Stimulated activated naive CD8-positive, alpha-beta T cell treated with anti-CD3 and anti-CD28 coated beads, Interleukin-15, Interleukin-2, amounts not matched to agents 100 U/mL and 50 U/mL, for 24 hours (primary cell): ENCODE results near the gene MAP3K9.
A peak's percentile ranks its signal among the peaks of the same experiment; 100 is the strongest.
"Not testable (repeated sequence)": the region's sequence is repeated elsewhere in the genome, so short reads cannot be mapped to it uniquely, and the experiment has no call there.

Source experiments
- ATAC-seq: fragments of 150-1000 bp; cut with Tn5 transposase; one replicate; pipeline ENCODE4 v1.10.0; 2021
- DNase-seq: peaks from one replicate; pipeline ENCODE4 v3.0.0; 2021

MAP3K9 gene

DNA sequence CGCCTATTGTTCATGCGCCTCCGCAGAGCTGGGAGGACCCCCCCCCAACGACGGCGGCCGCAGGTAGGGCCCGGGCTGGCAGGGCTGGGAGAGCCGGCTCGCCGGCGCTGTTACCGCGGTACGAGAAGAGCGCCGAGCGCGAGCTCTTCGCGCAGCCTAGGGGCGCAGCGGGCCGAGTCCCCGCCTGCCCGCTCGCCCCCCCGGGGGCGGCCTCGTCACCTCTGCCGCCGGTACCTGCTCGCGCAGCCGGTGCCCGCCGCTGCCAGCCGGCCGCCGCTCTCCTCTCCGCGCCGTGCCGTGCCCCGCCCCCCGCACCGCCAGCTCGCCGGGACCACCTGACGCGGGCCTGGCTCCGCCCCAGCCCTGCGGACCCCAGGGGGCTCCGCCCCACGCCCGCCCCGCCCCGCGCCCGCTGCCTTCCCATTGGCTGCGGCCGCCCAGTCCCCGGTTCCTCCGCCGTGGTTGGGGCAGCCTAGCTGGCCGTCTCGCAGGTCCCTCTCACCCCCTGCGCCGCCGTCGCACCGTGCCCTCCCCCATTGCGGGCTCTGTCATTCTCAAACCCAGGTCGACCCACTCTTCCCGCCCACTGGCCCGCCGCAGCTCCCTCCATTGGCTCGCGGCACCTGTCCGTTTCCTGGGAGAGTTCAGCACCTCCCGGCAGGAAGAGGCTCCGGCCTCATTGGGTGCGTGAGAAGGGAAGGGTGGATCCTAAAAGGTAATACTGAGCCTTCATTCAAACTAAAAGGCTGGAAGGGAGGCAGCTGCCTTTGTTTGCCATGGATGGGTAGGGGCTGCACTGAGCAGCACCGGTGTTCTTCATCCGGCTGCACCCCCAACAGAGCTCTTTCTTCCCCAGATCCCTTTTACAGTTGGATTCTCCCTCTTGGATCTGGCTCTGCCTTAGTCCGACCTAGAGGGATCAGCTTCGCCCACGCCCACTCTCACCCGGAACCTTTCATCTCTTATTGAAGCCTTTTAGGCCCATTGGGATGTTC, at the start of gene MAP3K9:
Gene MAP3K9 (minus strand): TSS at position 289 of the 995 bp plus-strand sequence. CDS start 342 bp downstream, outside the sequence.
- ATAC-seq (peak; percentile 94), DNase-seq (peak; percentile 94)

DNA sequence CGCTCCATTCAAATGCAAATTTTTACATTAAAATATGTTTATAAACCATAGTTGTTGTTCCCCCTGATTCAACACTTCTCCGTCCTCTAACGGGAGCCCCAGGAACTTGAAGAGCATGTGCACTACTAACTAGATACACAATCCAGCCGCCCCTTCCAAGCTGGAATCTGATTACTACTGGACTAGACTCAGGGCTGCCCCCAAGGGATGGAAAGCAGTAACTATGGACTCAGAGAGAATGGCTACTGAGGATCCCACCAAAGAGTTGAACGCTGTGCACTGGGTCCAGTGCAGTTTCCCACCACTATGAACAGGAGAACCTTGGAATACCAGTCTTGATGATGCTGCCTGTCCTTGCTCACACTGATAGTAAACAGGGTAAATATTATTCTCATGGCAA, 49.3 kb upstream of the MAP3K9 start:
- DNase-seq, result no peak
- ATAC-seq, result no peak

DNA sequence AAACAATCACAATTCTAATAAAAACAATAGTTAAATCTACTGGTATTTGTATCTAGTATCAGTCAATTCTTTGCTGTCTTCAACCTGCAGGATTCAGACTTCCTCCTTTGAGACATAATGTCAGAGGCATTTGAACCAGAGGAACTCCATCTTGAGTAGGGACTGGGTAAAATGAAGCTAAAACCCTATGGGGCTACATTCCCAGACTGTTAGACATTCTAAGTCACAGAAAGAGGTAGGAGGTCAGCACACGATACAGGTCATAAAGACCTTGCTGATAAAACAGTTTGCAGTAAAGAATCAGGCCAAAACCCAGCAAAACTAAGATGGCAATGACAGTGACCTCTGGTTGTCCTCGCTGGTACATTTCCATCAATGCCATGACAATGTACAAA, 48.2 kb upstream of the MAP3K9 start:
- ATAC-seq (no peak), DNase-seq (no peak)

- ATAC-seq (peak; percentile 98), DNase-seq (no peak)
Measured at GRCh38 chr14:70856851-70857495, 47.7 kb upstream of the MAP3K9 start.

DNA sequence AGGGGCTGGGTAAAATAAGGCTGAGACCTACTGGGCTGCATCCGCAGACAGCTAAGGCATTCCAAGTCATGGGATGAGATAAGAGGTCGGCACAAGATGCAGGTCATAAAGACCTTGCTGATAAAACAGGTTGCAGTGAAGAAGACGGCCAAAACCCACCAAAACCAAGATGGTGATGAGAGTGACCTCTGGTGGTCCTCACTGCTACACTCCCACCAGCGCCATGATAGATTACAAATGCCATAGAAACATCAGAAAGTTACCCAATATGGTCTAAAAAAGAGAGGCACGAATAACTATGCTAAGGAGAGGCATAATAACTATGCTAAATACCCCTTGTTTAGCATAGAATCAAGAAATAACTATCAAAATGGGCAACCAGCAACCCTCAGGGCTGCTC, 46.2 kb upstream of the MAP3K9 start:
- DNase-seq (no peak), ATAC-seq (no peak)

DNA sequence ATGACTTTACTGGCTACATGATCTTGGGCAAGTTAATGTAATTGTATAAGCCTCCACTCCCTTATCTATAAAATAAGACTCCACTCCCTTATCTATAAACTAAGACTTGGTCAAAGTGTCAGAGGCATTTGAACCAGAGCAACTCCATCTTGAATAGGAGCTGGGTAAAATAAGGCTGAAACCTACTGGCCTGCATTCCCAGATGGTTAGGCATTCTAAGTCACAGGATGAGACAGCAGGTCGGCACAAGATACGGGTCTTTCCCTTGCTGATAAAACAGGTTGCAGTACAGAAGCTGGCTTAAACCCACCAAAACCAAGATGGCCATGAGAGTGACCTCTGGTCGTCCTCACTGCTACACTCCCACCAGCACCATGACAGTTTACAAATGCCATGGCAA, 44.3 kb upstream of the MAP3K9 start:
- DNase-seq, ATAC-seq: not testable (repeated sequence)

- no peak for DNase-seq
Measured at GRCh38 chr14:70847406-70848090, 38.2 kb upstream of the MAP3K9 start.

DNA sequence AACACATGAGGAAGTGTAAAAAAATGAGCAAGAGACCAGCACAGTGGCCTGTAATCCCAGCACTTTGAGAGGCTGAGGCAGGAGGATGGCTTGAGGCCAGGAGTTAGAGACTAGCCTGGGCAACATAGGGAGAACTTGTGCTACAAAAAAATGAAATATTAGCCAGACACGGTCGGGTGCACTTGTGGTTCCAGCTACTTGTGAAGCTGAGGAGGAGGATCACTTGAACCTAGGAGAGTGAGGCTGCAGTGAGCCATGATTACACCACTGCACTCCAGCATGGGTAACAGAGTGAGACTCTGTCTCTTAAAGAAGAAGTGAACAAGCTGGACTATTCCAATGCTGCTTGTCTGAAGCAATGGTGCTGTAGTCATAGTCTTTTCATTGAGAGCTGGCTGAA, 36.3 kb upstream of the MAP3K9 start:
- ATAC-seq (no peak), DNase-seq (no peak)

More at GRCh38 chr14:70847406-70848090, 38.2 kb upstream of the MAP3K9 start:
- ATAC-seq, result no peak

GRCh38 chr14:70842851-70843462, 33.6 kb upstream of the MAP3K9 start:
- DNase-seq (no peak), ATAC-seq (no peak)

- no peak for ATAC-seq
- no peak for DNase-seq
Measured at GRCh38 chr14:70838076-70838475, 28.8 kb upstream of the MAP3K9 start.

- DNase-seq, result no peak
- no peak for ATAC-seq
Measured at GRCh38 chr14:70836946-70837345, 27.6 kb upstream of the MAP3K9 start.

DNA sequence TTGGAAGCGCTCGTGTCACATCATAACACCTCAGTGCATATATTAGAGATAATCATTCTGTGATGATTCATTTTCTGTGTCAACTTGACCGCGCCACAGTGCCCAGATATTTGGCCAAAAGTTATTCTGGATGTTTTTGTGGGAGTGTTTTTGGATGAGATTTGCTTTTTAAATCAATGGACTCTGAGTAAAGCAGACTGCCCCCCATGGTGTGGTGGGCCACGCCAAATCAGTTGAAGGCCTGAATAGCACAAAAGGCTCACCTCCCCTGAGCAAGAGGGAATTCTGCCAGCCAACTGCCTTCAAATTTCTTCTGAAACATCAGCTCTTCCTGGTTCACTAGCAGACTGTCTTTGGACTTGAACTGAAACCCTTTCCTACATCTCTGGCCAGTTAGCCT, 24.6 kb upstream of the MAP3K9 start:
- no peak for ATAC-seq

GRCh38 chr14:70832561-70833305, 23.4 kb upstream of the MAP3K9 start:
- no peak for DNase-seq

More for the DNA sequence above, 24.6 kb upstream of the MAP3K9 start:
- no peak for DNase-seq

DNA sequence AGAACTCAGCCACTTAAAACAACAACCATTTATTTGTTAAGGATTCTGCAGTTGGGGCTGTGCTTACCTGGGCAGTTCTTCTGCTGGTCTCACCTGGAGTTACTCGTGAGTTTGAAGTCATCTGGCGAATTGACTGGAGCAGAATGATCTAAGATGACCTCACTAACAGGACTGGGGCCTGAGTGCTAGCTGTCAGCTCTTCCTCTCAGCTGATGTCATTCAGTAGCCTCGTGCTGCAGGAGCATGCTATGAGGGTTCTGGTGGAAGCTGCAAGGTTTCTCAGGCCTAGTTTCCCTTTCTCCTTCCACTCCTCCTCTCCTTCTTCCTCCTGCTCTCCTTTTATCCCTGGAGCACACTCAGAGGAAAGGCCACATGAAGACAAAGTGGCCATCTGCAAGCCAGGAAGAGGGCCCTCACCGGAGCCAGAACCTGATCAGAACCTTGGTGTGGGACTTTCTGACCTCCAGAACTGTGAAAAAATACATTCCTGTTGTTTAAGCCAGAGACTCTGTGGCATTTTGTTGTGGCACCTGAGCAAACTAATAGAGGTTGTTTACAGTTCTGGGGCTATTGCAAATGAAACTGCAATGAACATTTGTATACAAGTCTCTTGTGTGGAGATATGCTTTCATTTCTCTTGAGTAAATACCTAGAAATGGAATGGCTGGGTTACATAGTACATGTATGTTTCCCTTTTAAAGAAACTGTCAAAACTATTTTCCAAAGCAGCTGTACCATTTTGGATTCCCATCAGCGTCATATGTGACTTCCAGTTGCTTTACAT, 21.9 kb upstream of the MAP3K9 start:
- ATAC-seq (no peak), DNase-seq (no peak)

More at GRCh38 chr14:70832561-70833305, 23.4 kb upstream of the MAP3K9 start:
- no peak for ATAC-seq

DNA sequence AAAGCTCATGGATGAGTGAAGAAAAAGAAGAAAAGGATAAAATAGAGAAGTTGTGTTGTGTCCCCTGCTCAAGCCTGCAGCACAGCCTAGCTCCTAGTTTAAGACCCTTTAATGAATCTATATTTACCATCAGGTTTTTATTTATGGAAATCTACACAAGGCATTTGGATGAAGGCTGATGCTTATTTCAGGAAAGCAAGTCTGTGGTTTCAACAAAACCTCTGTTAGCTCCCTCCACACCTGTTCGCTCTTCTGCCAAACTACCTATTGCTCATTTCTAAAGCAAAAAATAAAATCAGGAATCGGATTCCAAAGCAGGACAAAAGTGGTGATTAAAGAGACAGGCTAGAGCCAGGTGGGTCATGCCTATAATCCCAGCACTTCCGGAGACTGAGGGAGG, 18.9 kb upstream of the MAP3K9 start:
- ATAC-seq (no peak), DNase-seq (no peak)

DNA sequence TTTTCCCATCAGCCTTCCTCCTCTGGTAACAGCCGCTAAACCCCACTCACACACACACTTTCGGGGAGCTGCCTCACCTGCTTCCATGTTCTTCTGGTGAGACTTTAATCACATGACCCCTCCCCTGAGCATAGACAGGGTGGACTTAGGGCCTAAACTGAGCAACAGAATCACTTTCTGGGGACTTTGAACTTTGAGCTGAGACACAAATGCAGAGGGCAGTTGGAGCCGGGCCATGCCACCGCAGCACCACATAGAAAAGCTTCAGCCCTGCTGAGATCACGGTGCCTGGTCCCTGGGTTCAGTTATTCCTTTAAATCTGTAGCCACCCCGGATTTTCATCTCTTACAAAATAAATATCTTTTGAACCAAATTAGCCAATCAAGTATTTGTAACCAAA, 18.4 kb upstream of the MAP3K9 start:
- ATAC-seq (no peak), DNase-seq (no peak)

DNA sequence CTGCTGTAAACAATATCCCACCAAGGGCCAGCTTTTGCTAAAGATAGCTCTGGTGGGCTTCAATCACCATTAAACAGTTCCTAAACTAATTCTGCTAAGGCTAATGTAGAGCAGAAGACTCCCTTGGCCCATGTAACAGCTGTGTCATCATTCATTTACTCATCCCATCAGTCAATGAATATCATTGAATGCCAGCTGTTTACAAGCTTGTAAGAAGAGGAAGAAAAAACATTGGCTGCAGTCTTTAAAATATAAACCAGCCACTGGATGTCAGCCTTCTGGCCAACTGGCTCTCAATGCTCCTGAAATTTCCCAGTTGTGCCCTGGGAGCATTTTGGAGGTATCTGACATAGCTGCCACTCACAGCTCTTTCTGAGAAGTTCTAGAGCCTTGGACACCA, 18.0 kb upstream of the MAP3K9 start:
- ATAC-seq, result no peak
- DNase-seq, result no peak

- DNase-seq (no peak), ATAC-seq (no peak)
Measured at GRCh38 chr14:70823281-70823680, 14.0 kb upstream of the MAP3K9 start.

- no peak for ATAC-seq
- peak; percentile 29 for DNase-seq
Measured at GRCh38 chr14:70822530-70823185, 13.3 kb upstream of the MAP3K9 start.
